ENCODE data around the gene EDN3. TPM values are rescaled to one million over a fixed set of nuclear protein-coding genes. Genes with fewer than 3 reads are reported as not detected.
"Not testable (repeated sequence)": the region's sequence is repeated elsewhere in the genome, so short reads cannot be mapped to it uniquely, and the experiment has no call there.

Gene EDN3
- polyA plus RNA-seq, 2 donors: 10.9 to 23.6 TPM

- H3K9me3 ChIP-seq (ENCODE audit: control insufficient read depth in 2 of 2, insufficient read depth in 1 of 2, low read depth in 1 of 2, low read length in 1 of 2); H3K36me3 ChIP-seq (ENCODE audit: control insufficient read depth in 2 of 2, insufficient read depth in 2 of 2, low read length in 1 of 2); H3K4me3 ChIP-seq (ENCODE audit: low read depth in 1 of 2, low read length in 2 of 2); H3K27me3 ChIP-seq (ENCODE audit: control insufficient read depth in 1 of 2, insufficient read depth in 2 of 2, low read length in 2 of 2); H3K27ac ChIP-seq (ENCODE audit: low read depth in 2 of 2, low read length in 1 of 2); H3K4me1 ChIP-seq (ENCODE audit: control insufficient read depth in 2 of 2, insufficient read depth in 2 of 2, low read length in 1 of 2): not testable (repeated sequence)
- 85 to 87% methylated on average over 4 of the region's 4 CpGs for WGBS, 2 donors
These were observed 41.0 kb downstream of the EDN3 start for GRCh38 chr20:59341285-59342022.

- WGBS, 2 donors: 78 to 80% methylated on average over 28 of the region's 28 CpGs
- Histone ChIP-seq H3K4me1 (ENCODE audit: control insufficient read depth in 2 of 2, insufficient read depth in 2 of 2, low read length in 1 of 2) (no peaks in the 10 kb centered on the region), H3K36me3 (ENCODE audit: control insufficient read depth in 2 of 2, insufficient read depth in 2 of 2, low read length in 1 of 2) (no peaks in the 10 kb centered on the region), H3K27ac (ENCODE audit: low read depth in 2 of 2, low read length in 1 of 2) (no peak overlapping the region), H3K27me3 (ENCODE audit: control insufficient read depth in 1 of 2, insufficient read depth in 2 of 2, low read length in 2 of 2) (no peaks in the 10 kb centered on the region), H3K4me3 (ENCODE audit: low read depth in 1 of 2, low read length in 2 of 2) (no peak overlapping the region), H3K9me3 (ENCODE audit: control insufficient read depth in 2 of 2, insufficient read depth in 1 of 2, low read depth in 1 of 2, low read length in 1 of 2) (peaks cover 0 to 2% of the 10 kb centered on the region in 2 donors)
These were observed 41.9 kb downstream of the EDN3 start for GRCh38 chr20:59342023-59342957.

DNA sequence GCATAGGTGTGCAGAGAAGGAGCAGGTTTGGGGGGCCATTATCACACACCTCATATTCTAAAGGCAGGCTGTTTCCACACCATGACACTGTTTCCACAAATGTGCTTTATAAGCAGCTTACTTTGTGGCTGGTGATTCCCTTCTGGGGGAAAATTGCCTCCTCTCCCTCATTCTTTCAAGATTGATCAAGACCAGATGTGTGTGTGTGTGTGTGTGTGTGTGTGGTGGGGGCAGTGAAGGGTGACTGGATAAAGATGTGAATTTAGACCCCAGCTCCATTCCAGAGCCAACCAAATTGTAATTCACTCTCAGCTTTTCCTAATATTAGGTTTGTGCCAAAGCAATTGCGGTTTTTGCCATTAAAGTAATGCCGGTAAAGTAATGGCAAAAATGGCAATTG lies 45.6 kb downstream of the EDN3 start:
- Histone ChIP-seq H3K4me3 (ENCODE audit: low read depth in 1 of 2, low read length in 2 of 2) (no peak overlapping the region), H3K9me3 (ENCODE audit: control insufficient read depth in 2 of 2, insufficient read depth in 1 of 2, low read depth in 1 of 2, low read length in 1 of 2) (peaks cover 0 to 2% of the 10 kb centered on the region in 2 donors), H3K36me3 (ENCODE audit: control insufficient read depth in 2 of 2, insufficient read depth in 2 of 2, low read length in 1 of 2) (no peaks in the 10 kb centered on the region), H3K27me3 (ENCODE audit: control insufficient read depth in 1 of 2, insufficient read depth in 2 of 2, low read length in 2 of 2) (no peaks in the 10 kb centered on the region), H3K27ac (ENCODE audit: low read depth in 2 of 2, low read length in 1 of 2) (no peak overlapping the region), H3K4me1 (ENCODE audit: control insufficient read depth in 2 of 2, insufficient read depth in 2 of 2, low read length in 1 of 2) (no peaks in the 10 kb centered on the region)
- 90 to 95% methylated on average over 2 of the region's 2 CpGs for WGBS, 2 donors

DNA sequence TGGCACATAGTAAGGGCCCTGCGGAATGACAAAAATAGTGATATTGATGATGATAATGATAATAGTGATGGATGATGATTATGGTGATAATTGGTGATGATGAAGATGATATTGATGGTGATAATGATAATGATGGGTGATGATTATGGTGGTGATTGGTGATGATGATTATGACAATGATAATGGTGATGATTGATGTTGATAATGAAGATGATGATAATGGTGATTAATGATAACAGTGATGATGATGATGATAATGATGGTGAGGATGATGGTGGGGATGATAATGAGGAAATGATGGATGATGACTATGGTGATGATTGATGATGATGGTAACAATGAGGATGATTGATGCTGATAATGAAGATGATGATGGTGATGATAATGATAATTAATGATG lies 48.9 kb downstream of the EDN3 start:
- Histone ChIP-seq H3K27me3 (ENCODE audit: control insufficient read depth in 1 of 2, insufficient read depth in 2 of 2, low read length in 2 of 2) (no peaks in the 10 kb centered on the region), H3K9me3 (ENCODE audit: control insufficient read depth in 2 of 2, insufficient read depth in 1 of 2, low read depth in 1 of 2, low read length in 1 of 2) (no peaks in the 10 kb centered on the region), H3K4me3 (ENCODE audit: low read depth in 1 of 2, low read length in 2 of 2) (no peak overlapping the region), H3K27ac (ENCODE audit: low read depth in 2 of 2, low read length in 1 of 2) (no peak overlapping the region), H3K4me1 (ENCODE audit: control insufficient read depth in 2 of 2, insufficient read depth in 2 of 2, low read length in 1 of 2) (no peaks in the 10 kb centered on the region), H3K36me3 (ENCODE audit: control insufficient read depth in 2 of 2, insufficient read depth in 2 of 2, low read length in 1 of 2) (no peaks in the 10 kb centered on the region)
- WGBS, 2 donors: 96 to 97% methylated on average over 1 of the region's 1 CpG

- no peaks in the 10 kb centered on the region for H3K27me3 ChIP-seq (ENCODE audit: control insufficient read depth in 1 of 2, insufficient read depth in 2 of 2, low read length in 2 of 2)
- H3K4me3 ChIP-seq (ENCODE audit: low read depth in 1 of 2, low read length in 2 of 2): no peak overlapping the region
- H3K27ac ChIP-seq (ENCODE audit: low read depth in 2 of 2, low read length in 1 of 2): no peak overlapping the region
- H3K4me1 ChIP-seq (ENCODE audit: control insufficient read depth in 2 of 2, insufficient read depth in 2 of 2, low read length in 1 of 2): no peaks in the 10 kb centered on the region
- no peaks in the 10 kb centered on the region for H3K9me3 ChIP-seq (ENCODE audit: control insufficient read depth in 2 of 2, insufficient read depth in 1 of 2, low read depth in 1 of 2, low read length in 1 of 2)
- 75 to 78% methylated on average over 10 of the region's 10 CpGs for WGBS, 2 donors
- H3K36me3 ChIP-seq (ENCODE audit: control insufficient read depth in 2 of 2, insufficient read depth in 2 of 2, low read length in 1 of 2): no peaks in the 10 kb centered on the region
These were observed 50.1 kb downstream of the EDN3 start for GRCh38 chr20:59350330-59351156.

- Histone ChIP-seq H3K27ac (ENCODE audit: low read depth in 2 of 2, low read length in 1 of 2) (no peak overlapping the region), H3K4me3 (ENCODE audit: low read depth in 1 of 2, low read length in 2 of 2) (no peak overlapping the region), H3K9me3 (ENCODE audit: control insufficient read depth in 2 of 2, insufficient read depth in 1 of 2, low read depth in 1 of 2, low read length in 1 of 2) (no peaks in the 10 kb centered on the region), H3K36me3 (ENCODE audit: control insufficient read depth in 2 of 2, insufficient read depth in 2 of 2, low read length in 1 of 2) (no peaks in the 10 kb centered on the region), H3K27me3 (ENCODE audit: control insufficient read depth in 1 of 2, insufficient read depth in 2 of 2, low read length in 2 of 2) (no peaks in the 10 kb centered on the region), H3K4me1 (ENCODE audit: control insufficient read depth in 2 of 2, insufficient read depth in 2 of 2, low read length in 1 of 2) (peaks cover 0 to under 1% of the 10 kb centered on the region in 2 donors)
- 78 to 80% methylated on average over 10 of the region's 10 CpGs for WGBS, 2 donors
These were observed 51.0 kb downstream of the EDN3 start for GRCh38 chr20:59351157-59352040.

DNA sequence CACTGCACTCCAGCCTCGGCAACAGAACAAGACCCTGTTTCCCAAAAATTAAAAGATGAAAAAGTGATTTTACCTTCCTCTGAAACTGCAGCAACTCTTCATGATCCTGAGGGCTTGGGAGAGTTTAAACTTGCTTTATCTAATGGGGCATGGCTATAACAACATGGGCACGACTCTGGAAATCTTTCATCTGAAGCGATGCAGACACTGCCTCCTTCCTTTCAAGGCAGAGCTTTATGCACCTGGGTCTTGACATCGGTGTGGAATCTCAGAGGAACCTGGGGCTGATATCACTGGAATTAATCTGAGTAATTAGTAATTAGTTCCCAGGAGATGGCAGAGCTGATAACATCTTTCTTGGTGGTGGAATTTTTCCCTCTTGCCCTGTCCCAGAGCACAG lies 52.1 kb downstream of the EDN3 start:
- Histone ChIP-seq H3K4me3 (ENCODE audit: low read depth in 1 of 2, low read length in 2 of 2) (no peak overlapping the region), H3K36me3 (ENCODE audit: control insufficient read depth in 2 of 2, insufficient read depth in 2 of 2, low read length in 1 of 2) (no peaks in the 10 kb centered on the region), H3K27ac (ENCODE audit: low read depth in 2 of 2, low read length in 1 of 2) (no peak overlapping the region), H3K9me3 (ENCODE audit: control insufficient read depth in 2 of 2, insufficient read depth in 1 of 2, low read depth in 1 of 2, low read length in 1 of 2) (peaks cover 0 to 2% of the 10 kb centered on the region in 2 donors), H3K4me1 (ENCODE audit: control insufficient read depth in 2 of 2, insufficient read depth in 2 of 2, low read length in 1 of 2) (peaks cover 0 to 2% of the 10 kb centered on the region in 2 donors), H3K27me3 (ENCODE audit: control insufficient read depth in 1 of 2, insufficient read depth in 2 of 2, low read length in 2 of 2) (no peaks in the 10 kb centered on the region)
- 77 to 83% methylated on average over 4 of the region's 4 CpGs for WGBS, 2 donors

DNA sequence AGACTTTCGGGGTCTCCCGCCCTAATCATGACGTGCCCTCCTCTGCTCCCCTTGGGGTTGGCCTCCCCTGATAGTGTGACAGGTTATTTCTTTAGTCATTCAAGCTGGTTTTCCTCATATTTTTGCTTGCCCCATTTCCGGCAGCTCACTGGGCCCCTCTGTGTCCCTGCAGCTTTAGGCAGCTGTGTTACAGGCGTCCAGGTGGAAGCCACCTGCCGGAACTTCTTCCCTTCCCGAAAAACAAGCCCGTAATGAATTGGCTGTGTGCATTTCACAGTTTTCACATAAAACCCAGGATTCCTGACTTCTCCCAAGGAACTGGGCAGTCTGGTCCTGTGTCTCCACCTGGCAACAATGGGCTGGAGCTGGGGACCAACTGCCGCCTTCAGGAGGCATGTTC lies 52.6 kb downstream of the EDN3 start:
- WGBS, 2 donors: 89 to 91% methylated on average over 9 of the region's 9 CpGs
- no peak overlapping the region for H3K27ac ChIP-seq (ENCODE audit: low read depth in 2 of 2, low read length in 1 of 2)
- H3K36me3 ChIP-seq (ENCODE audit: control insufficient read depth in 2 of 2, insufficient read depth in 2 of 2, low read length in 1 of 2): no peaks in the 10 kb centered on the region
- H3K9me3 ChIP-seq (ENCODE audit: control insufficient read depth in 2 of 2, insufficient read depth in 1 of 2, low read depth in 1 of 2, low read length in 1 of 2): peaks cover 0 to 2% of the 10 kb centered on the region in 2 donors
- H3K27me3 ChIP-seq (ENCODE audit: control insufficient read depth in 1 of 2, insufficient read depth in 2 of 2, low read length in 2 of 2): no peaks in the 10 kb centered on the region
- no peak overlapping the region for H3K4me3 ChIP-seq (ENCODE audit: low read depth in 1 of 2, low read length in 2 of 2)
- peaks cover 0 to 2% of the 10 kb centered on the region in 2 donors for H3K4me1 ChIP-seq (ENCODE audit: control insufficient read depth in 2 of 2, insufficient read depth in 2 of 2, low read length in 1 of 2)
